AG08396 (cell line): Measurements from ENCODE around the gene CNIH1.
A peak's percentile ranks its signal among the peaks of the same experiment; 100 is the strongest.
"Not testable (repeated sequence)": the region's sequence is repeated elsewhere in the genome, so short reads cannot be mapped to it uniquely, and the experiment has no call there.

Source experiments
- DNase-seq: peaks from one replicate; pipeline ENCODE4 v3.0.0; 2012; ENCODE audit warnings: low spot score, mixed read lengths

Gene CNIH1

GRCh38 chr14:54467280-54467679, 26.1 kb upstream of the CNIH1 start:
- DNase-seq: no peak

DNA sequence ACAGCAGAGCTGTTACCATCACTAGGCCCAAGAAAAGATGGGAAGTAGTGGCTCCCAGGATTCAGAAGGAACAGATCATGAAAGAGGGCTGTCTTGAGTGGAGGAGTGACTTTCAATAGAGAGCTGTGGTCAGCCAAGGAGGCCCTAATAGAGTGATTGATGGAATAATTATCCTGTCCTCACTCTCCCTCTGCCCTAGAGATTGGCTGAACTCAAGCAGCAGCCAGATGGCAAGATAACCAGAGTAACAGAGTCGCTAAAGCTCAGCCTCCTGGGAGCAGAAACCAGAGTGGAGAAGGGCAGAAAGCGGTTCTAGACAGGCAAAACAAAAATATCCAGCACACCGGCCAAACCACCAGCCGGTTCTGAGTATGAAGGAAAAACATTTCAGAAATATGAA, 24.5 kb upstream of the CNIH1 start:
- no peak for DNase-seq

GRCh38 chr14:54462048-54462447, 20.9 kb upstream of the CNIH1 start:
- DNase-seq: no peak

DNA sequence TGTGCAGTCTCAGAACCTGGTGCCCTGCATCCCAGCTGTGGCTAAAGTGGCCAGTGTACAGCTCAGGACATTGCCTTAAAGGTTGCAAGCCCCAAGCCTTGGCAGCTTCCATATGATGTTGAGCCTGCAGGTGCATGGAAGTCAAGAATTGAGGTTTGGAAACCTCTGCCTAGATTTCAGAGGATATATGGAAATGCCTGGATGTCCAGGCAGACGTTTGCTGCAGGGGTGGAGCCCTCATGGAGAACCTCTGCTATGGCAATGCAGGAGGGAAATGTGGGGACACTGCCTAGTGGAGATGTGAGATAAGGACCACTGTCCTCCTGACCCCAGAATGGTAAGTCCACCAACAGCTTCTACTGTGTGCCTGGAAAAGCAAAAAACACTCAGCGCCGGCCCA, 17.9 kb upstream of the CNIH1 start:
- no peak for DNase-seq

GRCh38 chr14:54458536-54458935, 17.4 kb upstream of the CNIH1 start:
- DNase-seq: not testable (repeated sequence)

DNA sequence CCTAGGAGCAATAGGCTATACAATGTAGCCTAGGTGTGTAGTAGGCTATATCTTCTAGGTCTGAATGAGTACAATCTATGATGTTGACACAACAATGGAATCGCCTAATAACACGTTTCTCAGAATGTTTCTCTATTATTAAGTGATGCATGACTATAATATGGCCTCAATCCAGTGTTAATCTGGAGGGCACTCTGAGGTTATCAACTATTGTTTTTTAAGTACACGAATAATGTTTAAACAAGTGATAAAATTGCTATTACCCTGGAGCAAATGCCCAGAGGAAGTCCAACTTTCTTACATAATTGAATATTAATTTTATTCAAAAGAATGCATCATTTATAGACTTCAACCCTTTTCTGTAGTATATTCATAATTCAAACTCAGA, 16.4 kb upstream of the CNIH1 start:
- DNase-seq: no peak

DNA sequence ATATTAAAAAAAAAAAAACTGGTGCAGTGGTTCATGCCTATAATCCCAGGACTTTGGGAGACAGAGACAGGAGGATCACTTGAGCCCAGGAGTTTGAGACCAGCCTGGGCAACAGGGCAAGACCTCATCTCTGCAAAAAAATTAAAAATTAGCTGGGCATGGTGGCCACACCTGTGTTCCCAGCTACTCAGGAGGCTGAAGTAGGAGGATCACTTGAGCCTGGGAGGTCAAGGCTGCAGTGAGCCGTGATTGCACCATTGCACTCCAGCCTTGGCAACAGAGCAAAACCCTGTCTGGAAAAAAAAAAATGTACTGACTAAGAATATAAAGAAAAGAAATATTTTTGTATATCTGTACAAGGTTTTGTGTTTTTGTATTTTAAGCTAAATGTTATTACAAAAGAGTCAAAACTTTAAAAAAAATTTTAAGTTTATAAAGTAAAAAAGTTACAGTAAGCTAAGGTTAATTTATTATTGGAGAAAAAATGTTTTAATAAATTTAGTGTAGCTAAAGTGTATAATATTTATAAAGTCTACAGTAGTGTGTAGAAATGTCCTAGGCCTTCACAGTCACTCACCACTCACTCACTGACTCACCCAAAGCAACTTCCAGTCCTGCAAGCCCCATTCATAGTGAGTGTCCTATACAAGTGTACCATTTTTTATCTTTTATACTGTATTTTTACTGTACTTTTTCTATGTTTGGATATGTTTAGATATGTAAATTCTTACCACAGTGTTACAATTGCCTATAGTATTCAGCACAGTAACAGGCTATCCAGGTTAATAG, 15.8 kb upstream of the CNIH1 start:
- not testable (repeated sequence) for DNase-seq

DNA sequence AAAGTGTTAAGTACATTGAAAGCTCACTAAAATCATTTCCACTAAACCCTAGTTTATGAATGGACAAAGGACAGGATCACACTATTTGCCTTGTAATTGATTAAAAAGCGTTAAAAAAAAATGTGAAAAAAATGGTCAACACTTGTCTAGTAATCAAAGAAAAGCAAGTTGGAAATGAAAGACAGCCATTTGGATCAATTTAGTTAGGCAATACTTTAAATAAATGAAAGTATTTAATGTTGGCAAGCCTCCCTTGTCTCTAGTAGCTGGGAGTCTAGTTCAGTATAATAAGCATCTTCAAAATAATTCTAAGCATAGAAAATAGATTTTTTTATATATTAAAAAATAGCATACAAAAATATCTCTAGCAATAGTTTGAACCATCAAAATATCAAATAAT, 14.2 kb upstream of the CNIH1 start:
- no peak for DNase-seq

DNA sequence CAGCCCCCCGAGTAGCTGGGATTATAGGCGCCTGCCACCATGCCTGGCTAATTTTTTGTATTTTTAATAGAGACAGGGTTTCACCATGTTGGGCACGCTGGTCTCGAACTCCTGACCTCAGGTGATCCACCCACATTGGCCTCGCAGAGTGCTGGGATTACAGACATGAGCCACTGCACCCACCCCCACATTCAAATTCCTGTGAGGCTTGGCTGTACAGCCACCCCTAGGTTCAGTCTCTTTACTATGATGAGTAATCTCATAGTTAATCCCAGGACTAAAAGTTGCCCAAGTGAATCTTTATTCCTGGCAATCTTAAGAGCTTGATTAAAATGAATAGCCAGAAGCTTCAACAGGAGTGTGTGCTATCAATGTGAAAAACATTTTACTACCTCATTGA, 12.8 kb upstream of the CNIH1 start:
- peak; percentile 32 for DNase-seq

GRCh38 chr14:54453252-54453651, 12.1 kb upstream of the CNIH1 start:
- no peak for DNase-seq

GRCh38 chr14:54451961-54452360, 10.8 kb upstream of the CNIH1 start:
- DNase-seq: no peak

- no peak for DNase-seq
Measured at GRCh38 chr14:54451121-54451601, 10.0 kb upstream of the CNIH1 start.

- DNase-seq: peak; percentile 36
Measured at GRCh38 chr14:54450535-54450934, 9.4 kb upstream of the CNIH1 start.

DNA sequence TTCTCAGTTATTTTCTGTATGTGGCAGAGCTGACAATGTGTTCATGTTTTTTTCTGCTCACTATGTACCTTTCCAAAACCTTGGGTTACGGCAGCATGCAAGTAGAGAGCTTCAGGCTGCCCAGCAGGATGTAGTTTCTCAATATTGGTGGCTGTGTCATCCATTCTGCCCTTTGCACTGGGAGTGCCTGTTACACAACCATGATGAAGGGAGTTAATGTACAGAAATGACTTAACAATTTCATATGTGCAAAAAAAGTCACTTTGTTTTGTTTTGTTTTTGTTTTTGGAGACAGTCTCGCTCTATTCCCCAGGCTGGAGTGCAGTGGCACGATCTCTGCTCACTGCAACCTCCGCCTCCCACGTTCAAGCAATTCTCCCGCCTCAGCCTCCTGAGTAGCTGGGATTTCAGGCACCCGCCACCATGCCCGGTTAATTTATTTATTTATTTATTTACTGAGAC, 6.1 kb upstream of the CNIH1 start:
- DNase-seq: no peak

DNA sequence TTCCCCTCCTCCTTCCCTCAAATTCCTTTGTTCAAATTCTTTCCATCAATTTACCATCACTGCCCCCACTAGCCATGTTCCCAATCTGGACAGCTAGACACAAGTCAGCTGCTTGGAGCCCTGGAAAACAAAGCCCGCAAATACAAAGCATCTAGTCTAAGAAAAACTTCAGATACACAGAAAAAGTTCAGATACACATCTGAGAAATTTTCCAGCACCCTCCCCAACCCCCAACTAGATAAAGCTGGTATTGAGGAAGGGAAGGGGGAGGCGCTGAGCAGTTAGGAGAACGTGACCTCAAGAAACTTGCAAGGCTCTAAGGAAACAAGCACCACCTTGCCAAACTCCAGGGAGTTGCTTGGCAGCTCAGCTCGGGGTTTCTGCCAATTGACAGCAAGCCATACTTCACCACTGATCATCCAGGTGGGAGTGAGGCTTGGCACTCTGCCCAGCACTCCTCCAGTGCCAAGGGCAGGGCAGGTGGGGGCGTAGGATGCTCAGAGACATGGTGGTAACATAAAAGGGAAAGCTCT, 5.1 kb upstream of the CNIH1 start:
- no peak for DNase-seq

- DNase-seq: no peak
Measured at GRCh38 chr14:54444681-54445080, 3.5 kb upstream of the CNIH1 start.

- DNase-seq: no peak
Measured at GRCh38 chr14:54443981-54444380, 2.8 kb upstream of the CNIH1 start.

GRCh38 chr14:54442961-54443360, 1.8 kb upstream of the CNIH1 start:
- DNase-seq: not testable (repeated sequence)

DNA sequence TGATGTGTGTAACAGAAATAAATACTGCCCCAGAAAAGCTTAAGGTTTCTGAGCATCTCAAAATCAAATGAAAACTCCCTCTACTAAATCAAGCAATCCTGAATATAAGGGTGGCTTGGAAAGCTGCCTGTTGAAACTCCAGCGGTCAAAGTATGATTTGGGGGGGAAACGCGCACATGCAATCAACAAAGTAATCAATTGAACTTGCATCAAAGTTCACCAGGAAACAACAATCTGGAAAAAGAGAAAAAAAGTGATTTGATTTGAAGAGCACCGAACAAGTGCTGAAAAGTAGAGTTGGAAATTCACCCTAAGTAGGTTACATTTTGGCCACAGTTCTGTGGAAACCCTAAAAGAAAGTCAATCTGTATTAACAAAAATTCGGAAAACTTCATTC, 700 bp downstream of the CNIH1 start:
- DNase-seq: no peak

DNA sequence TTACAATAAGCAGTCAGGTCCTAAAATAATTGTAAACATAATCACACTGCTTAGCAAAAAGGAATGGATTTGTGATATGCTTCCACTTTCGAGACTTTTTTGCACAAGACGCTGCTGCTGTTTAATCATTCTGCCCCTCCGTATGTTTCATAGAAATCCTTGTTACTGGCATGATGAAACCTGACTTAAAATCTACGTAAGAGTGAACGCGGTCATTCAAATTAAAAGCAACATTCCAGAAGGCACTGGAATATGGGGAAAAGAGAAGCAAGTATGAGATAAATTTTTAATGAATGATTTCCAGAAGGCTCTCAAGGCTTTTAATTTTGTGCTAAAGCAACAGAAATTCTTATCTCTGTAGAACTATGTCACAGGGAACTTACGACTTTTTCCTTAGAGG, 1.1 kb downstream of the CNIH1 start:
- no peak for DNase-seq

DNA sequence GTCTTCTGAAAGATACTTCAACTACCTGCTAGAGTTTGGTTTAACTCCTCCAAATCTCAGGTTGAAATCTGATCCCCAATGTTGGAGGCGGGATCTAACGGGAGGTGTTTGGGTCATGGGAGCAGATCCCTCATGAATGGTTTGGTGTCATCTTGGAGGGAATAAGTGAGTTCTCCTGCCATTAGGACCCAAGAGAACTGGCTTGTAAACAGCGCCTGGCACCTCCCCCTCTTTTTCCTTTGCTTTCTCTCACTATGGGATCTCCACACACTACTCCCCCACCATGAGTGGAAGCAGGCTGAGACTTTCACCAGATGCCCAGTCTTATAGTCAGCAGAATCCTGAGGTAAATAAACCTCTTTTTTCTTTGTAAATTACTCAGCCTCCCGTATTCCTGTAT, 2.5 kb downstream of the CNIH1 start:
- DNase-seq: no peak

GRCh38 chr14:54437954-54438353, 3.2 kb downstream of the CNIH1 start:
- not testable (repeated sequence) for DNase-seq

- peak; percentile 37 for DNase-seq
Measured at GRCh38 chr14:54435500-54435981, 5.6 kb downstream of the CNIH1 start.

DNA sequence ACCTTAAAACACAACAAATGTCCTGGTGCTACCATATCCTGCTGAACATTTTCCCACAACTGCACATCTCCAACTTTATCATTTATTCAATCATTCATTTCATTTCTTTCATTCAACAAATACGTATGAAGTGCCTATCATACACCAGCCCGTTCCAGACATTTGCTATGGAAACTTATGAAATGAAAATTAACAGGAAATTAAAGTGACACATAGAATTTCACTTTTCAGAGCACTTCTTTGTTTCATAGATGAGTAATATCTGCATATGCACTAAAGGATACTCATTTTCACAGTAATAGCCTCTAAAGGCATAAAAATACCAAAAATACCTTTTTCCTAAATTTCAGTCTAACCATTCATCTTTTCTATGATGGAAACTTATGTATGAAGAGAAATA, 12.6 kb downstream of the CNIH1 start:
- DNase-seq: no peak
